Measurements from ENCODE around the gene APOL4.

GRCh38 chr22:36249160-36249559 lies 47.6 kb upstream of the APOL4 start:
- TF ChIP-seq, protein P1, sequence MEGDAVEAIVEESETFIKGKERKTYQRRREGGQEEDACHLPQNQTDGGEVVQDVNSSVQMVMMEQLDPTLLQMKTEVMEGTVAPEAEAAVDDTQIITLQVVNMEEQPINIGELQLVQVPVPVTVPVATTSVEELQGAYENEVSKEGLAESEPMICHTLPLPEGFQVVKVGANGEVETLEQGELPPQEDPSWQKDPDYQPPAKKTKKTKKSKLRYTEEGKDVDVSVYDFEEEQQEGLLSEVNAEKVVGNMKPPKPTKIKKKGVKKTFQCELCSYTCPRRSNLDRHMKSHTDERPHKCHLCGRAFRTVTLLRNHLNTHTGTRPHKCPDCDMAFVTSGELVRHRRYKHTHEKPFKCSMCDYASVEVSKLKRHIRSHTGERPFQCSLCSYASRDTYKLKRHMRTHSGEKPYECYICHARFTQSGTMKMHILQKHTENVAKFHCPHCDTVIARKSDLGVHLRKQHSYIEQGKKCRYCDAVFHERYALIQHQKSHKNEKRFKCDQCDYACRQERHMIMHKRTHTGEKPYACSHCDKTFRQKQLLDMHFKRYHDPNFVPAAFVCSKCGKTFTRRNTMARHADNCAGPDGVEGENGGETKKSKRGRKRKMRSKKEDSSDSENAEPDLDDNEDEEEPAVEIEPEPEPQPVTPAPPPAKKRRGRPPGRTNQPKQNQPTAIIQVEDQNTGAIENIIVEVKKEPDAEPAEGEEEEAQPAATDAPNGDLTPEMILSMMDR (IDR thresholded peaks at IDR 0.05; ENCODE audit: low read length): no peak
- no peak for TF ChIP-seq EZH2 (IDR thresholded peaks at IDR 0.05; ENCODE audit: borderline replicate concordance, low read length)

Data from OCI-LY1 (cell line).